HUES64 (cell line): ENCODE results near the gene SEZ6L.

Experiments
- H3K27ac ChIP-seq: 2 replicates; pipeline ENCODE4 v1.7.0; 2013; ENCODE audit warnings: low read depth, low read length, inconsistent platforms
- H3K27me3 ChIP-seq: 2 replicates; pipeline ENCODE4 v1.6.1; 2013; ENCODE audit warnings: mild to moderate bottlenecking, low read length; ENCODE audit not compliant: insufficient read depth
- H3K36me3 ChIP-seq: 2 replicates; pipeline ENCODE4 v1.6.1; 2013; ENCODE audit warnings: mild to moderate bottlenecking, low read length; ENCODE audit not compliant: insufficient read depth
- H3K4me1 ChIP-seq: 2 replicates; pipeline ENCODE4 v1.6.1; 2013; ENCODE audit warnings: mild to moderate bottlenecking, low read length, moderate library complexity; ENCODE audit not compliant: insufficient read depth
- H3K4me3 ChIP-seq: 2 replicates; pipeline ENCODE4 v1.5.1; 2013; ENCODE audit warnings: mild to moderate bottlenecking, low read length, moderate library complexity
- H3K9ac ChIP-seq: 2 replicates; pipeline ENCODE4 v1.6.1; 2013; ENCODE audit warnings: mild to moderate bottlenecking, low read depth, low read length
- H3K9me3 ChIP-seq: 2 replicates; pipeline ENCODE4 v1.6.1; 2013; ENCODE audit warnings: low read depth, low read length; ENCODE audit not compliant: insufficient read depth
- WGBS: fragments of 150-250, 120-280 bp; methylation state at CpG from one replicate; pipeline ENCODE4 v1.1.7; 2013; ENCODE audit warnings: missing lambda C conversion rate; 5-methylcytosine and 5-hydroxymethylcytosine counted together

Gene SEZ6L

GRCh38 chr22:26362471-26362870 is 193.2 kb downstream of the SEZ6L start:
- no peak overlapping the region for H3K9ac ChIP-seq
- H3K9me3 ChIP-seq, result no peaks in the 10 kb centered on the region
- no peaks in the 10 kb centered on the region for H3K27me3 ChIP-seq
- H3K4me3 ChIP-seq, result no peak overlapping the region
- peaks cover 5% of the 10 kb centered on the region; the same call in 1 of the 2 replicates for H3K4me1 ChIP-seq
- WGBS, result 89% methylated on average over 3 of the region's 3 CpGs
- H3K27ac ChIP-seq, result no peak overlapping the region
- H3K36me3 ChIP-seq, result no peaks in the 10 kb centered on the region

GRCh38 chr22:26364066-26365015 is 195.1 kb downstream of the SEZ6L start:
- no peaks in the 10 kb centered on the region for H3K27me3 ChIP-seq
- H3K4me1 ChIP-seq, result peaks cover 5% of the 10 kb centered on the region; the same call in 1 of the 2 replicates
- H3K27ac ChIP-seq, result no peak overlapping the region
- H3K36me3 ChIP-seq, result no peaks in the 10 kb centered on the region
- no peak overlapping the region for H3K9ac ChIP-seq
- 38% methylated on average over 12 of the region's 12 CpGs for WGBS
- H3K9me3 ChIP-seq, result no peaks in the 10 kb centered on the region
- H3K4me3 ChIP-seq, result no peak overlapping the region

- no peaks in the 10 kb centered on the region for H3K4me1 ChIP-seq
- H3K27ac ChIP-seq, result no peak overlapping the region
- H3K9me3 ChIP-seq, result no peaks in the 10 kb centered on the region
- WGBS, result 57% methylated on average over 19 of the region's 19 CpGs
- no peaks in the 10 kb centered on the region for H3K36me3 ChIP-seq
- H3K27me3 ChIP-seq, result no peaks in the 10 kb centered on the region
- no peak overlapping the region for H3K9ac ChIP-seq
- no peak overlapping the region for H3K4me3 ChIP-seq
These were observed 198.4 kb downstream of the SEZ6L start for GRCh38 chr22:26367402-26368245.

GRCh38 chr22:26372890-26373289 is 203.6 kb downstream of the SEZ6L start:
- 93% methylated on average over 4 of the region's 4 CpGs for WGBS
- Histone ChIP-seq H3K4me3 (no peak overlapping the region), H3K9me3 (no peaks in the 10 kb centered on the region), H3K4me1 (no peaks in the 10 kb centered on the region), H3K36me3 (no peaks in the 10 kb centered on the region), H3K27ac (no peak overlapping the region), H3K9ac (no peak overlapping the region), H3K27me3 (no peaks in the 10 kb centered on the region)

- 61% methylated on average over 10 of the region's 10 CpGs for WGBS
These were observed 205.2 kb downstream of the SEZ6L start for GRCh38 chr22:26374391-26375026.

GRCh38 chr22:26377170-26377830 is 208.0 kb downstream of the SEZ6L start:
- Histone ChIP-seq H3K27me3 (no peaks in the 10 kb centered on the region), H3K9ac (no peak overlapping the region), H3K4me3 (no peak overlapping the region), H3K36me3 (no peaks in the 10 kb centered on the region), H3K27ac (no peak overlapping the region), H3K9me3 (no peaks in the 10 kb centered on the region; the same call in 1 of the 2 replicates), H3K4me1 (no peaks in the 10 kb centered on the region)
- 45% methylated on average over 15 of the region's 15 CpGs for WGBS

More at GRCh38 chr22:26374391-26375026, 205.2 kb downstream of the SEZ6L start:
- no peak overlapping the region for H3K4me3 ChIP-seq
- H3K27me3 ChIP-seq, result no peaks in the 10 kb centered on the region
- H3K36me3 ChIP-seq, result no peaks in the 10 kb centered on the region
- H3K27ac ChIP-seq, result no peak overlapping the region
- no peaks in the 10 kb centered on the region for H3K4me1 ChIP-seq
- H3K9ac ChIP-seq, result no peak overlapping the region
- H3K9me3 ChIP-seq, result no peaks in the 10 kb centered on the region; the same call in 1 of the 2 replicates

GRCh38 chr22:26380072-26380830 is 211.0 kb downstream of the SEZ6L start:
- H3K9ac ChIP-seq, result no peak overlapping the region
- H3K36me3 ChIP-seq, result no peaks in the 10 kb centered on the region
- H3K27ac ChIP-seq, result no peak overlapping the region
- H3K4me3 ChIP-seq, result no peak overlapping the region
- H3K27me3 ChIP-seq, result no peaks in the 10 kb centered on the region
- no peaks in the 10 kb centered on the region; the same call in 1 of the 2 replicates for H3K9me3 ChIP-seq
- no peaks in the 10 kb centered on the region for H3K4me1 ChIP-seq
- 97% methylated on average over 10 of the region's 10 CpGs for WGBS

GRCh38 chr22:26382782-26383181 is 213.5 kb downstream of the SEZ6L start:
- no peak overlapping the region for H3K9ac ChIP-seq
- no peak overlapping the region for H3K4me3 ChIP-seq
- no peaks in the 10 kb centered on the region; the same call in 1 of the 2 replicates for H3K9me3 ChIP-seq
- H3K4me1 ChIP-seq, result no peaks in the 10 kb centered on the region
- no peaks in the 10 kb centered on the region for H3K36me3 ChIP-seq
- no peaks in the 10 kb centered on the region for H3K27me3 ChIP-seq
- WGBS, result 100% methylated on average over 2 of the region's 3 CpGs
- no peak overlapping the region for H3K27ac ChIP-seq

- no peaks in the 10 kb centered on the region for H3K9me3 ChIP-seq
- H3K4me1 ChIP-seq, result no peaks in the 10 kb centered on the region
- no peaks in the 10 kb centered on the region for H3K36me3 ChIP-seq
- H3K9ac ChIP-seq, result no peak overlapping the region
- H3K27me3 ChIP-seq, result no peaks in the 10 kb centered on the region
- no peak overlapping the region for H3K27ac ChIP-seq
- WGBS, result 82% methylated on average over 6 of the region's 7 CpGs
- H3K4me3 ChIP-seq, result no peak overlapping the region
These were observed 214.8 kb downstream of the SEZ6L start for GRCh38 chr22:26383968-26384556.

- WGBS, result no CpG with 5 or more reads among the region's 1 CpG
- Histone ChIP-seq H3K4me3 (no peak overlapping the region), H3K9me3 (no peaks in the 10 kb centered on the region), H3K36me3 (no peaks in the 10 kb centered on the region), H3K27me3 (no peaks in the 10 kb centered on the region), H3K4me1 (no peaks in the 10 kb centered on the region), H3K27ac (no peak overlapping the region), H3K9ac (no peak overlapping the region)
These were observed 215.9 kb downstream of the SEZ6L start for GRCh38 chr22:26385164-26385563.
